ENCODE data around the gene CCDC183.
"Not testable (repeated sequence)": the region's sequence is repeated elsewhere in the genome, so short reads cannot be mapped to it uniquely, and the experiment has no call there.

Gene CCDC183

DNA sequence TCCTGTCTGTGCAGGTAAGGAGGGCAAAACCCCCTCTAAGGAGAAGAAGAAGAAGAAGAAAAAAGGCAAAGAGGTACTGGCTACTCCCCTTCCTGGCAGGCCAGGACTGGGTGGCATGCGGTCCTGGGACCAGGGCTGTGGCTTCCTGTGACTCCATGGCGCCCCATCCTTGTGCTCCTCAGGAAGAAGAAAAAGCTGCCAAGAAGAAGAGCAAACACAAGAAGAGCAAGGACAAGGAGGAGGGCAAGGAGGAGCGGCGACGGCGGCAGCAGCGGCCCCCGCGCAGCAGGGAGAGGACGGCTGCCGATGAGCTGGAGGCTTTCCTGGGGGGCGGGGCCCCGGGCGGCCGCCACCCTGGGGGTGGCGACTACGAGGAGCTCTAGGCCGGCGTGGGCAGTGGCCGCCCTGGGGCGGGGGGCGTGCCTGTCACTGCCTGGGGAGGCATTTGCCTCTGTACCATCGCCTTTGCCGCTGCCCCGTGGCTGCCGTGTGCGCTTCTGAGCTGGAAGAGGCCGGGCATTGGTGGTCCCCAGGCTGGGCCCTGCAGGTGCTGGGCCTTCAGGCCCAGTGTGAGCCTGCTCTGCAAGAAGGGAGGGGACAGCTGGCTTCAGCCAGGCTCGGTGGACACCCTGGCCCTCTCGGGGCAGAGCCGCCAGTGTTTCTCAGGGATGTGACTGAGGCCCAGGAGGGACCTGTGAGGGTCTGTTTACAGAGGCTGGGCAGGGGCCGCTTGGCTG is 44.2 kb downstream of the CCDC183 start:
- no peak for DNase-seq

DNA sequence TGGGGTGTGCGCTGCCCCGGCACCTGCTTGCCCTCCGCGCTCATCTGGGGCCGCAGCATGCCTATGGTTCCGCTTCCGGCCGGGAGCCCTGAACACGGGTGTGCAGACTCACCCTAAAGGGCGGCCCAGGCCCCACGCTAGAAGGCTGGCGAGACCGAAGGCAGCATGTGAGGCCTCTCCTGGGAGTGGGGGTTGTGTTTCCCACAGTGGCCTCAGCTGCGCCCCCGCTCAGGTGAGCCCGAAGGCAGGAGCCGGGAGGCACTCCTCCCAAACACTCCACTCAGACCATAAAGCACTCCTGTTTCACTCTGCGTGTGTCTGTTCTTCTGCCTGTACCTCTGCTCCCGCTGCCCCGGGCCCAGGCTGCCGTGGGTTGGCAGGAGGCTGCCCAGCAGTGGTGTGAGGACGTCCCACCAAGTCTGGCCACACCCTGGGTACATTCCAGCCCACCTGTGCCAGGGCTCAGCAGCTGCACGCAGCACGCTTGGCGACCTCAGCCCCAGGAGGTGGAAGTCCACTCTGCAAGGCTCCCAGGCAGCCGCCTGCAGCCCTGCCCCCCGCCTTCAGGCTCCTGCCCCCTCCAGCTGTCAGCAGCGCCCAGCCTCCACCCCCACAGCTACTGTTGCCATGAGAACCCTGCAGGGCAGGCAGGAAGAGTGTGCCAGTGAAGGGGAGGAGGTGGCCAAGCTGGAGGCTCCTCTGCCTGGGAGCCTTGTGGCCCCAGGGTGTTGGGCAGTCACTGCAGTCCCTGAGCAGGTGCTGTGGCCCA is 44.9 kb downstream of the CCDC183 start:
- peak; percentile 83 for DNase-seq

GRCh38 chr9:136841646-136842379 is 45.7 kb downstream of the CCDC183 start:
- peak; percentile 55 for DNase-seq

DNA sequence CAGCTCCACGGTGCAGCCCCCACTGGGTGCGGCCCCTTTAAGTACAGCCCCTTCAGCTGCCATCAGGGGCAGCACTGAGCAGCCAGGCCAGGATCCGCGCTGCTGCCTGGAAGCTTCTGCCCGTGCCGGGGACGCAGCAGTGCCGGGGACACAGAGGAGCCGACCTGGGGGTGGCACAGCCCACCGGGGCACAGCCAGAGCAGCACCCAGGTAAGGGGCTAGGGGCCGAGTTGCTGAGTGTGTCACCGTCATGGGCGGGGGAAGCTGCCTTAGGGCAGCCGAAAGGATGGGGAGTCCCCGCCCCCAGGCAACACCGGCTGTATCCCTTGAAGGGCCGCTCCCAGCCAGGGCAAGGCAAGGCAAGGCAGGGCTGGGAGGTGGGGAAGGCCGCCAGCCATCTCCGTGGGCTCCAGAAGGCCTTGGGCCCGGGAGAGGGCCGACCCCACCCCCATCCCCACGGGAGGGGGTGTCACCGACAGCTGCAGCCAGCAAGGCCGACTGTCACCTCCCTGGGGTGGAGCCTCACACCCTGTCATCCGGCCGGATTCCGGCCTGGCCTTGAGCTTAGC is 46.3 kb downstream of the CCDC183 start, which contains the start of gene AJM1:
AJM1 (plus strand) TSS at position 99 of the 569 bp plus-strand sequence. CDS start 1,937 bp downstream, outside the sequence.
- peak; percentile 56 for DNase-seq

DNA sequence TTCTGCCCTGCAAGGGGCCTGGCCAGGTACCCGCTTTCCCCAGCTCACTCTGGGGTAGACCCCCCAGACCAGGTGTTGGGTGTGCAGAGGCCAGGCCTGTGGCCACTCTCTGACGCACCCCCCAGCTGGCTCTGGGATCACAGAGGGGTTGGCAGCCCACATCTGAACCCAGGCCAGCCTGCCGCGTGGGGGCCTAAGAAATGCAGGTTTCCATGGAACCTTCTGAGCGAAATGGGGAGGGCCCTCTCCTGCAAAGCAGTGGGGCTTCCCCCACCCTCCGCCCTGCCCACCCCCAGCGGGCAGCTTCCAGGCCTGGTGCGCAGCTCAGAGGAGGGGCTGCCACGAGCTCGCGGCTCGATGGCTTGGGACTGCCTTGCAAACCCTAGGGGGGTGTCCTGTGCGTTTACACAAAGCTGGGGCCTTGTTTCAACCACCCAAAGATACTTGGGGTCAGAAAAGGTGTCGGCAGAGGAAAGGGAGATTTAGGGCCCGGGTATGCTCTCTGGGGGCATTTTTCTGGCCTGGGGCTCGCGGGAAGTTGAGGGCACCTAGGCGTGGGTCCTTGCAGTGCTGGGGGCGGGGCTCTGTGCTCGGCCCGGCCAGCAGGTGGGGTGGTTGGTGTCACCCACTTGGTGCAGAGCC is 47.1 kb downstream of the CCDC183 start:
- DNase-seq, result not testable (repeated sequence)

GRCh38 chr9:136843801-136844740 is 47.9 kb downstream of the CCDC183 start:
- DNase-seq, result not testable (repeated sequence)

DNA sequence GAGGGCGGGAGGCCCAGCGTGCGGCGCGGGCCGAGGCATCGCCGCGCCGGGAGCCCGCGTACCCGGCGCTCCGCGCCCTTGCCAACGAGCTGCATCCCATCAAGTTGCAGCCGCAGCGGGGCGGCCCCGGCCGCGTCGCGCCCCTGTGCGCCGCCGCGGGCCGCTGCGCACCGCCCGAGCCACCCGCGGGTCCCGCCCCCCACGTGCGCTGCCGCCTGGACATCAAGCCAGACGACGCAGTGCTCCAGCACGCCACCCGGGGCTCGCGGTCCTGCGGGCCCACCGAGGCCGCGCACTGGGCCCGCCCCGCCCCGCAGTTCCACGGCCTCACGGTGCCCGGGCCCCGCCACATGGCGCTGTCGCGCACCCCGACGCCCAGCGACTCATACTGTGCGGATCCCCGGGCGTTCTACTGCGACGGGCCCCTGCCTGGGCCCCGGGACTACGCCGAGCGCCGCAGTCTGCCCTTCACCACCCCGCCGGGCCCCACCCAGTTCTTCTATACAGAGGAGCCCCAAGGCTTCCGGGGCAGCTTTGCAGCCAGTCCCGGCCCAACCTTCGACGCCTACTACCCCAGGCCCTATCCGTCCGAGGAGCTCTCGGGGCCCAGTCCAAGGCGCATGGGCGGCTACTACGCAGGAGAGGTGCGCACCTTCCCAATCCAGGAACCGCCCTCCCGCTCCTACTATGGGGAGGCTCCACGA is 48.8 kb downstream of the CCDC183 start:
- DNase-seq, result no peak

DNA sequence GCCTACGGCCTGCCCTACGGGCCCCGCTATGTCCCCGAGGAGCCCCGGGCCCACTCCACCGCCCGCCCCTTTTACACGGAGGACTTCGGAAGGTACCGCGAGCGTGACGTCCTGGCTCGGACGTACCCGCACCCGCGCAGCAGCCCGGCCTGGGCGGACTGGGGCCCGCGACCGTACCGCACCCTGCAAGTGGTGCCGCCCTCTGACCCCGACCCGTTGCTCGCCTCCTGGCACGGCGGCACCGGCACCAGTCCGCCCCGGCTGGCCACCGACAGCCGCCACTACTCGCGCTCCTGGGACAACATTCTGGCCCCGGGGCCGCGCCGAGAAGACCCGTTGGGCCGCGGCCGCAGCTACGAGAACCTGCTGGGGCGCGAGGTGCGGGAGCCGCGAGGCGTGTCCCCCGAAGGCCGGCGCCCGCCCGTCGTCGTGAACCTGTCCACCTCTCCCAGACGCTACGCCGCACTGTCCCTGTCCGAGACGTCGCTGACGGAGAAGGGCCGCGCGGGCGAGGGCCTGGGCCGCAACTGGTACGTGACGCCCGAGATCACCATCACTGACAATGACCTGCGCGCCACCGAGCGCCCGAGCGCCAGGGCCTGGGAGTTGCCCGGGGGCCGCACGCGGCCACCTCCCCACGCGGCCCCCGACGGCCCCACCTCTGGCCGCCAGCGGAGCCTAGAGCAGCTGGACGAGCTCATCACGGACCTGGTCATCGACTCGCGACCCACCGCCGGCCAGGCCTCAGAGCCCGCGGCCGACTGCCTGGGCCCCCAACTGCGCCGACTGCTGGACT is 49.5 kb downstream of the CCDC183 start:
- no peak for DNase-seq

GRCh38 chr9:136846376-136847087 is 50.4 kb downstream of the CCDC183 start:
- DNase-seq, result no peak

DNA sequence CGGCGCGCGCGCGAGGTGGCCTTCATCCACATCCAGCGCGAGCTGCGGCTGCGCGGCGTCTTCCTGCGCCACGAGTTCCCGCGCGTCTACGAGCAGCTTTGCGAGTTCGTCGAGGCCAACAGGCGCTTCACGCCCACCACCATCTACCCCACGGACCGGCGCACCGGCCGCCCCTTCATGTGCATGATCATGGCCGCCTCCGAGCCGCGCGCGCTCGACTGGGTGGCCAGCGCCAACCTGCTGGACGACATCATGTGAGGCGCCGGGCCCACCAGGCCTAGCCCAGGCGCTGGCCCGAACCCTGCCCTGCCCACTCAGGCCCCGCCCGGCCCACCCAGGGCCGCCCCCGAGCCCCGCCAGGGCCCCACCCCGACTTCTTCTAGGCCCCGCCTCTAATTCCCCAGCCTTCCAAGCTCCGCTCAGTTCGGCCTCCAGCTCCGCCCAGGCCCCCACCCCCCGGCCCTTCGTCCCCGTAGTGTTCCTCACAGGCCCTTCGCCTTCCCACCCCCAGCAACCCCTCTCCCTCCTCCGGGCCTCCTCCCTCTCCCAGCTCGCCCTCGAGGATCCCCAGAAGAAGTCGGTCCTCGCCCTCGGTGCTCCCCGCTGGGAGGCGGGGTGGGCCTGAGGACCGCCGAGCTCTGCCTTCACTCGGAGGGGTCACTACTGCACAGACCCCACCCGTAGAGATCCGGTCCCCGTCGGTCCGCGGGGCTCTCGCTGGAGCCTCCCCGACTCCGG is 51.1 kb downstream of the CCDC183 start:
- peak; percentile 63 for DNase-seq

DNA sequence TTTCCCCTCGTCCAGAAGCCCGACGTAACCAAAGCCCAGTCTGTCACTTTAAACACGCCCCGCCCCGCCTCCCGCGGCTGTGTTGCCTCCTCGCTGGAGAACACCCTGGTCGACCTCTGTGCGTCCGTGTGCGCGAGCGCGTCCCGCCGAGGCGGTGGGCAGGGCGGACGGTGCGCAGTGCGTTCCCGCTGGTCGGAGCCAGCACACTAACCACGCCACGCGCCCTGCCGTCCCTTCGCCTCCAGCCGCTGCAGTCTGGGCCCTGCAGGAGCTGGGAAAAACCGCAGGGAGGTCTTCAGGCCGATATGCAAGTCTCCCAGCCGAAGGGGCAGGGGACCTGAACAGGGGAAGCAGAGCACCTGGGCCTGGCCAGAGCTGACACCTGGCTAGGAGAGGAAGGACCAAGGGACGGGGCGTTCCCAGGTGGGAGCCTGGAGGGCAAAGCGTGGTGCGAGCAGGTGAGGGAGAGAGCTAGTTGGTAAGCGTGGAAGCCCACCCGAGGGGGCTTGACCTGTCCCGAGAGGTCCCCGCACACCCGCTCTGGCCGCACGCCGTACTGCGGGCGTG is 51.8 kb downstream of the CCDC183 start:
- peak; percentile 85 for DNase-seq

- no peak for DNase-seq
Measured at GRCh38 chr9:136848393-136849037, 52.4 kb downstream of the CCDC183 start.

- DNase-seq, result peak; percentile 99
Measured at GRCh38 chr9:136849038-136849959, 53.2 kb downstream of the CCDC183 start, which contains the start of gene PHPT1. PHPT1 (plus strand) TSS chr9:136849409; CDS start chr9:136849431, 22 bp downstream.

DNA sequence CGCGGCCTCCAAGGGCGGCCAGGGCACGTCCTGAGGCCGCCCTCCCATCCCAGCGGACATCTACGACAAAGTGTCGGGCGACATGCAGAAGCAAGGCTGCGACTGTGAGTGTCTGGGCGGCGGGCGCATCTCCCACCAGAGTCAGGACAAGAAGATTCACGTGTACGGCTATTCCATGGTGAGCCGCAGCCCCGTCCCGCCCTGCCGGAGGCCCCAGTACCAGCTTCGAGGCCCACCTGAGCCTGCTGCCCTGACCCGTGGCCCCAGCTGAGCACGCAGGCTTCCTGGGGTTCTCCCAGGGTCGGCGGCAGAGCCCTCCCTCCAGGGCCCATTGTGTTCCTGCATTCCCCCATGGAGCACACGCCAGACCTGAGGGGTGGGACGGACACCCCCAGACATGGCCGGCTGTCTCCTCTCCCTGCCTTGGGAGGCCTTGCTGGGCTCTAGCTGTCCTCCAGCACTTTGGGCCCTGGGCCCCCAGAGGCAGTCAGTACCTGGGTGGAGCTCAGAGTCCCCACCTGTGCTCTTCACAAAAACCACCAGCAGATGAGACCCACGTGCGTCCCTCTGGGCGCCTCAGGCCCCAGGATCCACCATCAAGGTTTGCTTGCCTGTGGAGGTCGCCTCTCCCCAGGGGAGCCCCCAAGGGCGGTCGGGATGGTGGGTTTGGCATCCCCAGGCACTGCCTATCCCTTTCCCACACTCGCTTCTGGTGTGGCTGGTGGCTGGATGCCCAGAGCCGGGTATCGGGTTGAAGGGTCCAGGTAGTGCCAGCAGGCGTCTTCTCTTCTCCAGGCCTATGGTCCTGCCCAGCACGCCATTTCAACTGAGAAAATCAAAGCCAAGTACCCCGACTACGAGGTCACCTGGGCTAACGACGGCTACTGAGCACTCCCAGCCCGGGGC is 54.1 kb downstream of the CCDC183 start:
- no peak for DNase-seq
